ENCODE data around the gene SBNO2.

Gene SBNO2

GRCh38 chr19:1084024-1084868 lies 89.8 kb downstream of the SBNO2 start:
- ATAC-seq: no peak
- TF ChIP-seq SNAI2 (CRISPR knock-in tag; IDR thresholded peaks at IDR 0.05) (no peak), ZC3H10 (CRISPR knock-in tag; IDR thresholded peaks at IDR 0.05) (no peak), CSDC2 (CRISPR knock-in tag; IDR thresholded peaks at IDR 0.05) (no peak), ZNF565 (CRISPR knock-in tag; conservative IDR thresholded peaks at IDR 0.05; ENCODE audit: low read depth) (no peak), CSRNP3 (CRISPR knock-in tag; IDR thresholded peaks at IDR 0.05) (no peak), ARNTL (CRISPR knock-in tag; IDR thresholded peaks at IDR 0.05; ENCODE audit: borderline replicate concordance, low read depth) (no peak), ZFP30 (CRISPR knock-in tag; IDR thresholded peaks at IDR 0.05) (no peak), RARB (CRISPR knock-in tag; IDR thresholded peaks at IDR 0.05) (no peak), PATZ1 (CRISPR knock-in tag; IDR thresholded peaks at IDR 0.05; ENCODE audit: borderline replicate concordance) (no peak), BACH2 (CRISPR knock-in tag; IDR thresholded peaks at IDR 0.05; ENCODE audit: borderline replicate concordance) (no peak), ZNF8 (CRISPR knock-in tag; IDR thresholded peaks at IDR 0.05) (no peak), ZFP3 (CRISPR knock-in tag; IDR thresholded peaks at IDR 0.05) (no peak), PPARA (CRISPR knock-in tag; IDR thresholded peaks at IDR 0.05; ENCODE audit: borderline replicate concordance) (no peak), ESRRG (CRISPR knock-in tag; IDR thresholded peaks at IDR 0.05) (no peak), TCF4 (CRISPR knock-in tag; IDR thresholded peaks at IDR 0.05; ENCODE audit: borderline replicate concordance) (no peak), GLIS3 (CRISPR knock-in tag; IDR thresholded peaks at IDR 0.05) (no peak), CREB5 (CRISPR knock-in tag; IDR thresholded peaks at IDR 0.05; ENCODE audit: low read depth) (no peak)
- TF ChIP-seq, protein P1, sequence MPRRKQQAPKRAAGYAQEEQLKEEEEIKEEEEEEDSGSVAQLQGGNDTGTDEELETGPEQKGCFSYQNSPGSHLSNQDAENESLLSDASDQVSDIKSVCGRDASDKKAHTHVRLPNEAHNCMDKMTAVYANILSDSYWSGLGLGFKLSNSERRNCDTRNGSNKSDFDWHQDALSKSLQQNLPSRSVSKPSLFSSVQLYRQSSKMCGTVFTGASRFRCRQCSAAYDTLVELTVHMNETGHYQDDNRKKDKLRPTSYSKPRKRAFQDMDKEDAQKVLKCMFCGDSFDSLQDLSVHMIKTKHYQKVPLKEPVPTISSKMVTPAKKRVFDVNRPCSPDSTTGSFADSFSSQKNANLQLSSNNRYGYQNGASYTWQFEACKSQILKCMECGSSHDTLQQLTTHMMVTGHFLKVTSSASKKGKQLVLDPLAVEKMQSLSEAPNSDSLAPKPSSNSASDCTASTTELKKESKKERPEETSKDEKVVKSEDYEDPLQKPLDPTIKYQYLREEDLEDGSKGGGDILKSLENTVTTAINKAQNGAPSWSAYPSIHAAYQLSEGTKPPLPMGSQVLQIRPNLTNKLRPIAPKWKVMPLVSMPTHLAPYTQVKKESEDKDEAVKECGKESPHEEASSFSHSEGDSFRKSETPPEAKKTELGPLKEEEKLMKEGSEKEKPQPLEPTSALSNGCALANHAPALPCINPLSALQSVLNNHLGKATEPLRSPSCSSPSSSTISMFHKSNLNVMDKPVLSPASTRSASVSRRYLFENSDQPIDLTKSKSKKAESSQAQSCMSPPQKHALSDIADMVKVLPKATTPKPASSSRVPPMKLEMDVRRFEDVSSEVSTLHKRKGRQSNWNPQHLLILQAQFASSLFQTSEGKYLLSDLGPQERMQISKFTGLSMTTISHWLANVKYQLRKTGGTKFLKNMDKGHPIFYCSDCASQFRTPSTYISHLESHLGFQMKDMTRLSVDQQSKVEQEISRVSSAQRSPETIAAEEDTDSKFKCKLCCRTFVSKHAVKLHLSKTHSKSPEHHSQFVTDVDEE (CRISPR knock-in tag; IDR thresholded peaks at IDR 0.05): no peak

DNA sequence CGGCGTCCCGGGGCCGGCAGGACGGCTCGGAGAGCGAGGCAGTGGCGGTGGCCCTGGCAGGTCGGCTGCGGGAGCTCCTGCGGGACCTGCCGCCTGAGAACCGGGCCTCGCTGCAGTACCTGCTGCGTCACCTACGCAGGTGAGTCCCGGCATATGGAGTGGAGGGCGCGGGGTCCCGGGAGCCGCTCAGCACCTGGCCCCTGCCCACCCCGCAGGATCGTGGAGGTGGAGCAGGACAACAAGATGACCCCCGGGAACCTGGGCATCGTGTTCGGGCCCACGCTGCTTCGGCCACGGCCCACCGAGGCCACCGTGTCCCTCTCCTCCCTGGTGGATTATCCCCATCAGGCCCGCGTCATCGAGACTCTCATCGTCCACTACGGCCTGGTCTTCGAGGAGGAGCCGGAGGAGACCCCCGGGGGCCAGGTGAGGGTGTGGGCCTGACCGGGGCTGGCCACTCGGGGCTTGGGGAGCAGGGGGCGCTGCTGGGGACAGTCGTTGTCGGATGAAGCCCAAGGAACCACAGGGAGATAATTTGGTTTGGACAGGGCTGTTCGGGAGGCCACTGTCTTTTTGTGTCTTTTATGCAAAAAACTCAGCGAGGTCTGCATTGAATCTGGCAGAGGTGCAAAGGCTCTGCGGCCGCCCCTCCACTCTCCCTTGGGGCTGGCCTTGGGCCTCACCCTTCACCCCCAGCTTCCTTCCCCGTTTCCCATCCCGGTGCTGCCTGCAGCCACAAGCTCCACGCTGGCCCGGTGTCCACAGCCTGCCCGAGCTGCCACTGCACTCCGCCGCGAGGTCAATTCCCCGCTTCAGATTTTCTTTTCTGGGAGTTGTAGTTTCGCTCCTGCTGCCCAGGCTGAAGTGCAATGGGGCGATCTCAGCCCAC lies 90.9 kb downstream of the SBNO2 start:
- no peak for TF ChIP-seq GLIS3 (CRISPR knock-in tag; IDR thresholded peaks at IDR 0.05)
- TF ChIP-seq PPARA (CRISPR knock-in tag; IDR thresholded peaks at IDR 0.05; ENCODE audit: borderline replicate concordance): no peak
- no peak for TF ChIP-seq ZNF565 (CRISPR knock-in tag; conservative IDR thresholded peaks at IDR 0.05; ENCODE audit: low read depth)
- TF ChIP-seq ESRRG (CRISPR knock-in tag; IDR thresholded peaks at IDR 0.05): no peak
- TF ChIP-seq, protein P1 (CRISPR knock-in tag; IDR thresholded peaks at IDR 0.05): no peak
- no peak for TF ChIP-seq ZFP3 (CRISPR knock-in tag; IDR thresholded peaks at IDR 0.05)
- no peak for TF ChIP-seq ARNTL (CRISPR knock-in tag; IDR thresholded peaks at IDR 0.05; ENCODE audit: borderline replicate concordance, low read depth)
- TF ChIP-seq ZFP30 (CRISPR knock-in tag; IDR thresholded peaks at IDR 0.05): no peak
- TF ChIP-seq BACH2 (CRISPR knock-in tag; IDR thresholded peaks at IDR 0.05; ENCODE audit: borderline replicate concordance): no peak
- no peak for TF ChIP-seq SNAI2 (CRISPR knock-in tag; IDR thresholded peaks at IDR 0.05)
- no peak for TF ChIP-seq CSDC2 (CRISPR knock-in tag; IDR thresholded peaks at IDR 0.05)
- TF ChIP-seq POU6F1 (CRISPR knock-in tag; IDR thresholded peaks at IDR 0.05; ENCODE audit: borderline replicate concordance, low read depth): no peak
- TF ChIP-seq TCF4 (CRISPR knock-in tag; IDR thresholded peaks at IDR 0.05; ENCODE audit: borderline replicate concordance): no peak
- no peak for TF ChIP-seq ZNF8 (CRISPR knock-in tag; IDR thresholded peaks at IDR 0.05)
- ATAC-seq: no peak
